Activated naive CD4-positive, alpha-beta T cell treated with anti-CD3 and anti-CD28 coated beads, Interleukin-2, amount 50 U/mL, for 72 hours (primary cell): Measurements from ENCODE around the gene C1QL4. TPM values are rescaled to one million over a fixed set of nuclear protein-coding genes. Genes with fewer than 3 reads are reported as not detected.
"Not testable (repeated sequence)": the region's sequence is repeated elsewhere in the genome, so short reads cannot be mapped to it uniquely, and the experiment has no call there.

Experiments used
- ATAC-seq, 2 donors: fragments of 150-1000 bp; cut with Tn5 transposase; 2 replicates each; pipeline ENCODE4 v1.10.0; 2021; ENCODE audit warnings: mild to moderate bottlenecking in 2 of 2, moderate library complexity in 2 of 2
- DNase-seq, 2 donors: peaks; one replicate each; pipeline ENCODE4 v3.0.0; 2021 to 2022; ENCODE audit warnings: low spot score in 2 of 2
- H3K27ac Mint-ChIP-seq, 2 donors: one replicate each; pipeline ENCODE4 v1.8.0; 2022; ENCODE audit warnings: mild to moderate bottlenecking in 2 of 2, mixed read lengths in 2 of 2
- H3K36me3 Mint-ChIP-seq, 2 donors: one replicate each; pipeline ENCODE4 v1.8.0; 2022; ENCODE audit warnings: mixed read lengths in 2 of 2
- H3K9me3 Mint-ChIP-seq, 2 donors: one replicate each; pipeline ENCODE4 v1.8.0; 2022; ENCODE audit warnings: mixed read lengths in 2 of 2
- total RNA-seq, 2 donors: library from RNA; stranded (reverse); gene quantifications; one replicate each; pipeline ENCODE4 v1.2.3, GENCODE V29; 2022

Gene C1QL4
- not detected for total RNA-seq

DNA sequence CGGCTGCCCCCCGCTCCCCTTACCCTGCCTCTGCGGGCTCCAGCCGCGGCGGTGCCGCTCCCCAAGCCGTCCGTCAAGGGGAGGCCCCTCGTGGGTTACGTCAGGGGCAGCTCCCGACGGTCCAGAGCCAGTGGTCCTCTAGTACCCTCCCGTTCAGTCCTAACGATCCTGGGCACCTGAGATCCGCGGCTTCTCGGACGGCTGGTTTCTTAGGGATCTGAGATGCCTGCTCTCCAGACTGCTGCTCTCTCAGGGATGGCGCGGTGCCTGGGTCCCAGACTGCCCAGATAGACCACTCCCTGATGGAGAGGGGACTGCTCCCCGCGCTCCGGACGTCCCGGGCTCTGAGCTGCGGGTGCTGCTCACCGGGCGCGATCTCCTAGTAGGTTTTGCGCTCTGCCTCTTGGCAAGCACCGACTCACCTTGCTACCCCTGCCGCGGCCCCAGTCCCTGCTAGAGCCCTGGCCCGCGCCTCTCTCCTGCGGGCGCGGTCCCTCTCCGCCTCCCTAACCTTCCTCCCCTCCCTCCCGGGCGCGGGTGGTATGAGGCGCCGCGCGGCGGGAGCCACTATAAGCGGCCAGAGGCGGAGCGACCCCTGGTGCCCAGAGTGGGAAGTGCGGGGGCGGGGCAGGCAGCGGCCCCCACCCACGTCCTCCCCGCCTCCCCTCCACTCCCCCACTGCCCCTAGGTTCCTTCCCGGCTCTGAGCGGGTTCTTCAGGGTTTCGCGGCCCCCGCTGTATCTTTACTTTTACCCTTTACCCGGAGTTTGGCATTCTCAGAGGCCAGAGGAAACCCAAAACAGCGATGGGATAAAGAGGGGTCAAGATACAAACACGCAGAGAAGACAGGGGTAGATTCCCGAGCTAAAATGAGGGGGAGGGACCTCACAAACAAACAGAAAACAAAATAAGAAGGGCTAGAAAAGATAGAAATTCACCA is at the start of gene C1QL4:
Gene C1QL4 (minus strand): TSS at position 544 of the 940 bp plus-strand sequence. CDS start 711 bp downstream, outside the sequence.
- DNase-seq (peak; percentile 82 to 96), ATAC-seq (peak; percentile 84 to 85)
- no peak within 1 kb of the TSS for H3K27ac Mint-ChIP-seq
- H3K36me3 Mint-ChIP-seq: peaks cover 5 to 9% of the 10 kb centered on the region in 2 donors
- H3K9me3 Mint-ChIP-seq: no peaks in the 10 kb centered on the region

DNA sequence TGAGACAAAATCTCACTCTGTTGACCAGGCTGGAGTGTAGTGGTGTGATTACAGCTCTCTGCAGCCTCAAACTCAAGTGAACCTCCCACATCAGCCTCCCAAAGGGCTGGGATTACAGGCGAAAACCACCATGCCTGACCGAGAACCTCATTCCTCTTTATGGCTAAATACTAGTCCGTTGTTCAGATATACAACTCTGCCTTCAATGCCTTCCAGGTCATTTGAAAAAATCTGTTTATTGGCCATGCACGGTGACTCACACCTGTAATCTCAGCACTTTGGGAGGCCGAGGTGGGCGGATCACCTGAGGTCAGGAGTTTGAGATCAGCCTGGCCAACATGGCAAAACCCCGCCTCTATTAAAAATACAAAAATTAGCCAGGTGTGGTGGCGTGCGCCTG is 43.2 kb upstream of the C1QL4 start:
- H3K36me3 Mint-ChIP-seq, H3K9me3 Mint-ChIP-seq, DNase-seq, H3K27ac Mint-ChIP-seq, ATAC-seq: not testable (repeated sequence)

DNA sequence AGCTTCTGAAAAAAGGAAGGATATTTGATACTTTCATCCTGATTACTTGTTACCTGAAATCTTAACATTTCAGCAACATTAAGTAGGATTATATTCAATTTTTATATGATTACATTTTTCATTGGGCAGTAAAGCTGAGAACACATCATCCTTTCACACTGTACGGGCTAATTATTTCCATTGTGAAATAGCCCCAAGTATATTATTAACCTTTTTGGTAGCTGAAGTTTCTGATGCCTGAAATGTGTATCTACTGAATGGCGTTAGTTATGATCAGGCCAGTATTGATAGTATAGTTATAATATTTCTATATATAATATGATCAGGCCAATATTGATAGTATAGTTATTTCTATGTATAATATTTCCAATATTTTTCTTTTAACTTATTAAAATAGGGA is 40.4 kb upstream of the C1QL4 start:
- H3K9me3 Mint-ChIP-seq: no peaks in the 10 kb centered on the region
- DNase-seq: no peak
- no peak overlapping the region for H3K27ac Mint-ChIP-seq
- H3K36me3 Mint-ChIP-seq: peaks cover 0 to 11% of the 10 kb centered on the region in 2 donors
- no peak for ATAC-seq

DNA sequence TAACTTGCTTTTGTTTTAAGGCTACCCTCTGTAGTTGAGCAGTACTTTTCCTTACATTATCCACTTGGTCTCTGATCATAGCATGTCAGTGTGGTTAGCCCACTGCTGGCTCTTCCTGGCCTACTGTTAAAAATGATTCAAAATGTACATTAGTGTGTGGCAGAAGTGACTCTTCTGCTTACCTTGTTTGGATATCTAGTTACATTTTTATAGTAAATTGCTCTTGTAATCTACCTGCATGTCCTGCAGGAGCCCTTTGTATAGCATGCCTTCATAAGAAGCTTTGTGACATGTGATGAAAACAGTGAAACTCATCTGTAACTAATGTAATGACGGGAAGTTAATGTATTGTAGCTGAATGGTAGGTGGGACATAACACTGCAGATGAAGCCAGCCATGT is 38.4 kb upstream of the C1QL4 start:
- peaks cover 0 to 18% of the 10 kb centered on the region in 2 donors for H3K36me3 Mint-ChIP-seq
- ATAC-seq (peak; percentile 51 to 92), DNase-seq (no peak)
- H3K27ac Mint-ChIP-seq: peak overlapping the region in 1 of 2 donors; percentile 2
- H3K9me3 Mint-ChIP-seq: no peaks in the 10 kb centered on the region

DNA sequence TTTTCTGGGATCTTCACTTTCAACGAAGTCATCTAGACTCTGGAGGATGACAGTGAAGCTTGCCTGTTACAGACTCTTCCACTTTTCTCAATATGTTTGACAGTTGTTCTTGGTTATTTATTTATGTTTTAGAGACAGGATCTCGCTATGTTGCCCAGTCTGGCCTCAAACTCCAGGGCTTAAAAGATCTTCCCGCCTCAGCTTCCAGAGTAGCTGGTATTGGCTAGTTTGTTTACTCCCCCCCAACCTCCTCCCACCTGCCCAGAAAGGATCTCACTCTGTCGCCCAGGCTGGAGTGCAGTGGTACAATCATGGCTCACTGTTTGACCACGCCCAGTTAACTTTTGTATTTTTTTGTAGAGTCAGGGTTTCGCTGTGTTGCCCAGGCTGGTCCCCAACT is 33.6 kb upstream of the C1QL4 start:
- Mint-ChIP-seq H3K36me3 (peaks cover 6 to 21% of the 10 kb centered on the region in 2 donors), H3K9me3 (no peaks in the 10 kb centered on the region), H3K27ac (no peak overlapping the region)
- ATAC-seq (no peak), DNase-seq (no peak)

DNA sequence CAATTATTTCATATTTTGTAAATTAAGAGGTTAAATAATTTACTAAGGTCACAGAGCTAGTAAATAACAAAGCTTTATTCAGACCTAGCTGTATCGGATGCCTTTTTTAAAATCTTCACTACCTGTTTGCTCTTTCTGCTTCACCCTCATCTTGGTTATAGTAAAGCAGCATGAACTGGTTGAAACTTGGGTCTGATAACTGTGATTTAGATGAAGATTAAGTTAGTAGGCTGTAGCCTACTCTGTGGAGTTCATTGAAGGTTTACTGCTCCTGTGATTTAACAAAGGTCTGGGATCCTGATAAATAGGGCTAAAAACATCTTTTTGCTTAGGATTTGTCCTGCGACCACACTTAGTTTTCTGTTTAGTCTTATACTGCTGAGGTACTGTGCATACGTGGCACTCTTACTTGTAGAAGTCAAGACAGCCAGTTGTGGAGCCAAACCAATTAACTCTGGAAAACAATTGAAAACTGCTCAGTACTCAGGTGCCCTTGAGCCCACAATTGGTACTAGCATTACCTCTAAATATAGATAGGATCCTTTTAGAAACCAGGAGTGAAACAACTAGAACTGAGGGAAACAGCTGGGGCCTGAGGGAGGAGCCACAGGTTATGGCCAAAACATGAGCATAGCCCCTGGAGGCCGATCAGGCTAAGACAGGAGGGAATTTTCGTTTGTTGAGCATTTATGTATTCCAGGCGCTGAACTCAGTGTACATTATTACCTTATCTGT is 32.6 kb upstream of the C1QL4 start:
- ATAC-seq (no peak), DNase-seq (peak in 1 of 2 donors; percentile 26)
- no peak overlapping the region for H3K27ac Mint-ChIP-seq
- no peaks in the 10 kb centered on the region for H3K9me3 Mint-ChIP-seq
- H3K36me3 Mint-ChIP-seq: peaks cover 6 to 21% of the 10 kb centered on the region in 2 donors

DNA sequence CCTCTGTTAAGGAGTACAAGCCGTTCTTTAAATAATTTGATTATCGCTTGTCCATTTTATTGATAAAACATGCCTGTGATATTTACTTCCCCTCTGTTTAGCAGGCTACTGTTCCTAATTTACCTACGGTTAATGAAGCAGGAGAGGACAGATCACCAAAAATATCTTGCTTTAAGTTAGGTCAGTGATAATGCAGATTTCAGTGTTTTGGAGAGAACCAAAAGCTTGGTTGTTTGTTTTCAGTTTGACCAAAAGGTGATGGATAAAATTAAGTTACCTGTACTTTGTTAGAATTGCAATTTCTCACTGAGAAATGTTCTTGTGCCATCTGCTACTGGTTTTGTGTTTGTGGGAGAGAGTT is 31.2 kb upstream of the C1QL4 start:
- no peaks in the 10 kb centered on the region for H3K9me3 Mint-ChIP-seq
- peak overlapping the region; percentile 51 to 92 for H3K27ac Mint-ChIP-seq
- H3K36me3 Mint-ChIP-seq: peaks cover 6 to 21% of the 10 kb centered on the region in 2 donors
- ATAC-seq (no peak), DNase-seq (no peak)

DNA sequence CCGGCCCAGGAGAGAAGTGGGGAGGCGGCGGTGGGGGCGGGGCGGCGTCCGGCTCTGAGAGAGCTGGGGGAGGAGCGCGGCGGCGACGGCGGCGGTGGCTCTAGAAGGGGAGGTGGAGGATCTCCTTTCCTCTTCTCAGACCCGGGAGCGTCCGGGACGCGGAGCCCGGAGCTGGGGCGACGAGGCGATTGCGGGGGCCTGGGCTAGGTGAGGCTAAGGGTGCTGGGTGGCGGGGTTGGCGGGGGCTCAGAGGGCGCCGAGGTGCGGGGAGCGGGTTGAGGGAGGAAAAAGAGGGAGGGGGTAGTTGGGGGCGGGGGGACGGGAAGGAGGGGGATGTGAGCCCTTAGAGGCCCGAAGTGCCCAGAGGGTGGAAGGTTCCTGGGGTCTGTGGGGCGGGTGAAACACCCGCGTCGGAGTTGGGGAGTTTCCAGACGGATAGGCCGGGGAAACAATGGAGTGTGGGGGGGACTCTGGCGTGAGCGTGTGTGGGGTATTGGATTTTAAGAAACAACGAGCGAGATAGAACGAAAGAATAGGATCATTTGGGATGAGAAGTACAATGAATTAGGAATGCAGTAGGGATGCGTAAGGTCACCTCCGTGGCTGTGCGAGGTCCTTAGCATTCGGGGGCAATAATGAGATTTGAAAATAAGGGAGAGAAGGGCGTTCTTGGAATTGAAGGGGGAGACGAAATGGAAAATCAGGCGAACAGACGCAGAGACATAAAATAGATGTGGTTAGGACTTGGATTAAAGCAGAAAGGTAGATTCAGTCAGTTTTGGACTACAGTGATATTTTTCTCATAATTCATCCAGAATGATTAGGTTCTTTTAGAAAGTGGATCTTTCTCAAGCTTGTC is 30.6 kb upstream of the C1QL4 start, which contains the start of gene SPATS2:
Gene SPATS2 (plus strand): TSS at position 82 of the 859 bp plus-strand sequence. CDS start 93,551 bp downstream, outside the sequence.
- no peak for DNase-seq
- peak within 1 kb of the TSS; percentile 92 to 97 for H3K27ac Mint-ChIP-seq

DNA sequence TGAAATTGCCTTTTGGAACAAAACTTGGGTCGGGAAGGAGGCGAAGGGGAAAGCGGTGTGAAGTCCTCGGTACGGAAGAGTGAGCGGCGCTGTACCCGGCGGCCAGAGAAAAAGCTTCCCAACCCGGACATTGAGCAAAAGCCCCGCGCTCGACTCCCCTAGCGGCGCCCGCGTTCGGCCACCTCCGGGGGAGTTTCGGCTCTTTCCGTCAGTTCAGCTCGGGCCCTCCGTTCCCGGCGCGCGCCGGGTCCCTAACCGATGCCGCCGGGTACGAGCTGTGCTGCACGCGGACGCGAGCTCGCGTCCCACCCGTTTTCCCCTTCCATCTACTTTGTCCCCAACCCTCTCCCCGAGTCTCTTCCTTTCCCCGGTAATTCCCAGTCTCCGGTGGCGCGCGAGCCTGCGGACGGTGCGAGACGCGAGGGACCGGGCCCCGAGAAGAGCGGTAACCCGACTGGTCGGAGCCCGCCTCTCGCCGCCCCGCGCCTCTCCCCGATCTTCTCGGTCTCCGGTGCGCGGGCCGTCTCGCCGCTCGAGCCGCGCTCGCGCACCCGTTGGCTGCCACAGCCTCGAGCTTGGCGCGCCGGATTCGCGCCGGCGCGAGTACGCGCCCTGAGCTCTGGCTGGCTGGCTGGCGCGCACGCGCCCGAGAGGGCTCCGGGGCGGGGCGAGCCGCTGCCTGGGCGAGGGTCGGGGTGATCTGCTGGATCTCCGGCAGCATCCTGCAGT is 29.8 kb upstream of the C1QL4 start:
- ATAC-seq (peak; percentile 89 to 90), DNase-seq (peak; percentile 92 to 94)
- Mint-ChIP-seq H3K9me3 (no peaks in the 10 kb centered on the region), H3K27ac (peak overlapping the region; percentile 92 to 97), H3K36me3 (peaks cover 6 to 15% of the 10 kb centered on the region in 2 donors)

More for the DNA sequence above, 30.6 kb upstream of the C1QL4 start, which contains the start of gene SPATS2:
- ATAC-seq: no peak
- Mint-ChIP-seq H3K36me3 (peaks cover 6 to 17% of the 10 kb centered on the region in 2 donors), H3K9me3 (no peaks in the 10 kb centered on the region)

DNA sequence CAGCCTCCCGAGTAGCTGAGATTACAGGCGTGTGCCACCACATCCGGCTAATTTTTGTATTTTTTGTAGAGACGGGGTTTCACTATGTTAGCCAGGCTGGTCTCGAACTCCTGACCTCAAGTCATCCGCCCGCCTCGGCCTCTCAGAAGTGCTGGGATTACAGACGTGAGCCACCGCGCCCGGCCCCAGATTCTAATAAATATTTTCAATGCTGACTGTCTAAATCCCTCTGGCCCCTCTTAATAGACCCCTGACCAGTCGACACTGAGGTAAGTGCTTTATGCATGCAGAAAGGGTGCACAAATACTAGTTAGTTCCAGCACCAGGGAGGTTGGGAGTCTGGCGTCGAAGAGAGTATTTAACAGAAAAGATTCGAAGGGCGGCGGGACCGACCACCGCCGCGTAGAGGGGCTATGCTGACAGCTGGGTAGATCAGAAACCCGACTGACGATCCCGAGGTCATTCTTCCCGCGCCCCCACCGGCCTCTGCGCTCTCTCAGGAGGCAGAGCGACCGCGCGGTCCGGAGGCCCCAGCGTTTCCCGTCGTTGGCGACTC is 29.2 kb upstream of the C1QL4 start:
- Mint-ChIP-seq H3K27ac (peak overlapping the region; percentile 92 to 97), H3K36me3 (peaks cover 6 to 10% of the 10 kb centered on the region in 2 donors), H3K9me3 (no peaks in the 10 kb centered on the region)
- ATAC-seq (peak in 1 of 2 donors; percentile 5), DNase-seq (no peak)

DNA sequence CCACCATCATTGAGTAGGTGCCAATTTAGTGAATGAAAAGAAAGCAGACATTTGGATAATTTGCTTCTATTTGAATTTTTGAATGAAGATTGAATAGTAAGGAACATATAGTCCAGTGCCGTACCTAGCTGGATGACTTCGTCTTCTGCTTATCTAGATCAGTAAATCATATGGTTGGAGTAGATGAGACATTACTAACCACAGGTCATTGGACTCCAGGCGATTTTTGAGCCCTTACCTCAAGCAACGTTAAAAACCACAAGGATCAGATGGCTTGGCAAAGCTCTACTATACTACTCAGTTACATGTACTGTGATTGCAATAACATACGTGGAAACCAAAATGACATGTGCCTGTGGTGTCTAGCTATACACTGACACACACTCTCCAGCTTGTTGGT is 28.6 kb upstream of the C1QL4 start:
- no peak for DNase-seq
- Mint-ChIP-seq H3K36me3 (peaks cover 6 to 7% of the 10 kb centered on the region in 2 donors), H3K27ac (peak overlapping the region; percentile 92 to 97), H3K9me3 (no peaks in the 10 kb centered on the region)
- ATAC-seq: peak in 1 of 2 donors; percentile 39

DNA sequence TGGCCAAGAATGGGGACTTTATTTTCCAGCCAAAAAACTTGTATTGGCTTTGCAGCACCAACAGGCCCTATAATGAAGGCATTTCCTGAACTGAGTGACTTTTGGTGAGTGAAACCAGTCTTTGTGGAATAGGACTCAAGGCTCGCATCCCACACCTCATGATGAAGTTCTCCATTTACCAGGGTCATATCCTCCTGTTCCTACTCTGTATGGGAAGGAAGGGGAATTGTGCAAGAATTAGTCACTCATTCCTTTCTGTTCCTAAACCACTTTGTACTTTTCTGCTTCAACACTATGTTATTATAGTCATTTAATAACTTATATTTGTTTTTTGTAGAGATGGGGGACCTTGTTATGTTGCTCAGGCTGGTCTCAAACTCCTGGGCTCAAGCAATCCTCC is 28.0 kb upstream of the C1QL4 start:
- no peak for DNase-seq
- no peak overlapping the region for H3K27ac Mint-ChIP-seq
- ATAC-seq: no peak
- peaks cover 6 to 7% of the 10 kb centered on the region in 2 donors for H3K36me3 Mint-ChIP-seq
- H3K9me3 Mint-ChIP-seq: no peaks in the 10 kb centered on the region

DNA sequence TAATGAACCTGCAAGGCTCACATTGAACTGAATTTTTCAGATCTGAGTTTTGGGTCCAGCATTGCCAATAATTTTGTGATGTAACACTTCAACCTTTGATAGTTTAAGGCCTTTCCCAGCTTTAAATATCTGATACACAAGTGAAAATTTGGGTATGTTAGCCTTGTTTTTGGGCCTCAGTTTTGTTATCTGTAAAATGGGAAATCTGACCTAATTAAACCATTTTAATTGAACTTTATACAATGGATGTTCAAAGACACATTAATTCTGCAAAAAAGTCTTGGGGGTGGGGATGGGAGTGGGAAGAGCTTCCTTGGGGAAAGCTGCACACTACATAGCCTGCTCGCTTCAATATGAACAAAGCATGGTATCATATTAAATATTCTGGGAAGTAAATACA is 25.1 kb upstream of the C1QL4 start:
- no peak for ATAC-seq

DNA sequence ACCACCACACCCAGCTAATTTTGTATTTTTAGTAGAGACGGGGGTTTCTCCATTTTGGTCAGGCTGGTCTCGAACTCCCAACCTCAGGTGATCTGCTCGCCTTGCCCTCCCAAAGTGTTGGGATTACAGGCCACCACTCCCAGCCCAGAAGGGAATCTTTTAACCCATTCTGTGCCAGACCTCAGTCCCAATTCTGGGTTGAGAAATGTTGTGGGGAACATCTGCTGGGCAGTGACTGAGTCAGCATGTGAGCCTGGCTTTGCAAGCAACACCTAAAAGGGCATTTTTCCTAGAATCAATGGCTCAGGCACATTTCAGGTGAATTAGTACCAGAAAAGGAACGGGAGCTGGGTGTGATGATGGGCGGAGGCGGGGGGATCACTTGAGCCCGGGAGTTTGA is 22.7 kb upstream of the C1QL4 start:
- ATAC-seq (no peak), DNase-seq (no peak)
- no peak overlapping the region for H3K27ac Mint-ChIP-seq
- H3K36me3 Mint-ChIP-seq: no peaks in the 10 kb centered on the region
- H3K9me3 Mint-ChIP-seq: no peaks in the 10 kb centered on the region

More for the DNA sequence above, 25.1 kb upstream of the C1QL4 start:
- Mint-ChIP-seq H3K27ac (no peak overlapping the region), H3K9me3 (no peaks in the 10 kb centered on the region), H3K36me3 (peaks cover 0 to 6% of the 10 kb centered on the region in 2 donors)
- DNase-seq: no peak

DNA sequence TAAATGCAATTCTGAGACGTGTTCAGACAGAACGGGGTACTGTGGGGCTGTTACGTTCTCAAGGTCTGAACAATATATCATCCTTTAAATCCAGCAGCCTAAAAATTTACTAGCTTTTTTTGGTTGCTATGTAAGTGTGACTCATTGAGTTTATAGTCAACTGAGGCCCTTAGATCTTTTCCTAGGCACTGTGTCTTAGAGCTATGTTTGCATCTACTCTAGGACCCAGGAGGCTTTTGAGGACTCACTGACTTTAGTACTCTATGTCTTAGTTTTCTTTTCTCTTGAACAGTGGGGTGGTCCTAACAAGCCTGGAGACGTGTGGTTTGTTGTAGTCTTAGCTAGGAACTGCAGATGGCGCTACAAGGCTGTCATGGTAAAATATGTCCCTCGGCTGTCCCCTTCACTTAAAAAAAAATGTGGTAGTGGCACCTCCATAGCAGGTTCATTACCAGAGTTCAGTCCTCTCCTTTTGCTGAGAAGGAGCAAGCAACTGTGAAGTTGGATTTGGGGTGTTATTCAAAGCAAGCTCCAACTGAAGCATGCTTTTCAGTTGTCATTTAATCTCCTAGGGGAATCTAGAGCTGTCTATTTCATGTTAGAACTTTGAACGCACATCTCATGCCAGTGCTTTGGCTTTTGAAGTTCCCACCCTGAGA is 21.6 kb upstream of the C1QL4 start:
- Mint-ChIP-seq H3K36me3 (no peaks in the 10 kb centered on the region), H3K27ac (no peak overlapping the region), H3K9me3 (no peaks in the 10 kb centered on the region)
- peak; percentile 84 to 94 for ATAC-seq
- DNase-seq: peak in 1 of 2 donors; percentile 52
